HepG2 (cell line): ENCODE measurements around the gene CLIP2. TPM values are rescaled to one million over a fixed set of nuclear protein-coding genes. Genes with fewer than 3 reads are reported as not detected.

Source experiments
- ARID2 ChIP-seq: sonication (generic); formaldehyde crosslinking; IDR thresholded peaks from 2 replicates; pipeline ENCODE4 v1.8.1; 2022; ENCODE audit warnings: mild to moderate bottlenecking, missing genetic modification reagents, borderline replicate concordance
- MEIS2 ChIP-seq: sonication (generic); formaldehyde crosslinking; IDR thresholded peaks from 2 replicates; pipeline ENCODE4 v1.9.0; 2021; ENCODE audit warnings: mild to moderate bottlenecking, missing genetic modification reagents
- MNT ChIP-seq: fragments of 450-650 bp; IDR thresholded peaks from 2 replicates; pipeline ENCODE4 v1.6.1; 2016
- NCOR1 ChIP-seq: fragments of 200-600 bp; sonication (generic); IDR thresholded peaks from 2 replicates; pipeline ENCODE4 v1.7.0; 2017; ENCODE audit warnings: antibody characterized with exemption, low read length, borderline replicate concordance
- SAP130 ChIP-seq: IDR thresholded peaks from 2 replicates; pipeline ENCODE4 v1.6.1; 2016; ENCODE audit warnings: low read depth
- ZBTB42 ChIP-seq: sonication (generic); formaldehyde crosslinking; IDR thresholded peaks from 2 replicates; pipeline ENCODE4 v1.5.0; 2020; ENCODE audit warnings: mild to moderate bottlenecking, missing genetic modification reagents
- ZNF543 ChIP-seq: sonication (generic); formaldehyde crosslinking; IDR thresholded peaks from 2 replicates; pipeline ENCODE4 v1.4.0; 2020; ENCODE audit warnings: mild to moderate bottlenecking, missing genetic modification reagents
- ZNF781 ChIP-seq: sonication (generic); formaldehyde crosslinking; IDR thresholded peaks from 2 replicates; pipeline ENCODE4 v1.5.1; 2020; ENCODE audit warnings: borderline replicate concordance, mild to moderate bottlenecking, missing genetic modification reagents; ENCODE audit errors: not compliant biosample characterization
- polyA plus RNA-seq, 8 experiments: library from polyadenylated mRNA; depleted of rRNA in 3 of 8; stranded (reverse) in 7 of 8; unstranded in 1 of 8; fragments of >200 nt; fragmentation: Illumina TruSeq in 4 of 8; extraction: Trizol in 4 of 8; gene quantifications; 2 replicates each; pipeline versions ENCODE4 v1.2.1 to v1.2.3, GENCODE V29; 2011 to 2016; ENCODE audit warnings: low read depth in 4 of 8, missing spikeins in 1 of 8, mixed read lengths in 1 of 8; ENCODE audit not compliant: insufficient read depth in 1 of 8
- total RNA-seq, 5 experiments: library from RNA; depleted of rRNA; stranded (reverse); fragments of >200 nt; fragmentation: Illumina TruSeq; extraction: Trizol; gene quantifications; 2 replicates each; pipeline ENCODE4 v1.2.3, GENCODE V29; 2016; ENCODE audit warnings: low read depth in 1 of 5
- TF ChIP-seq, protein P1 (sequence below): sonication (generic); formaldehyde crosslinking; IDR thresholded peaks from 2 replicates; pipeline ENCODE4 v1.4.0; 2020; ENCODE audit warnings: missing genetic modification reagents
- TF ChIP-seq, protein P2 (sequence below): sonication (generic); formaldehyde crosslinking; IDR thresholded peaks from 2 replicates; pipeline ENCODE4 v1.4.0; 2020; ENCODE audit warnings: missing genetic modification reagents
- TF ChIP-seq, protein P3 (sequence below): IDR thresholded peaks from 2 replicates; pipeline ENCODE4 v1.6.1; 2016; ENCODE audit warnings: missing genetic modification reagents, missing compliant biosample characterization
- TF ChIP-seq, protein P4 (sequence below): sonication (generic); formaldehyde crosslinking; IDR thresholded peaks from 2 replicates; pipeline ENCODE4 v1.4.0; 2020; ENCODE audit warnings: mild to moderate bottlenecking, missing genetic modification reagents
- TF ChIP-seq, protein P5 (sequence below): sonication (generic); formaldehyde crosslinking; IDR thresholded peaks from 2 replicates; pipeline ENCODE4 v1.5.0; 2020; ENCODE audit warnings: mild to moderate bottlenecking, missing genetic modification reagents

CLIP2 gene
- total and polyA plus RNA-seq, 2 of the 13 experiments (the other 11 are each of a cell fraction or from before 2014, with no cell fraction given): 6.5 to 17.4 TPM

GRCh38 chr7:74262639-74263398, 26.4 kb upstream of the CLIP2 start (continued):
- TF ChIP-seq ZNF543 (CRISPR knock-in tag) (no peak), MEIS2 (CRISPR knock-in tag) (no peak), ARID2 (CRISPR knock-in tag) (no peak), ZBTB42 (CRISPR knock-in tag) (no peak), SAP130 (CRISPR knock-in tag) (peak; percentile 36), MNT (no peak), ZNF781 (no peak), NCOR1 (no peak)
- TF ChIP-seq, protein P1, sequence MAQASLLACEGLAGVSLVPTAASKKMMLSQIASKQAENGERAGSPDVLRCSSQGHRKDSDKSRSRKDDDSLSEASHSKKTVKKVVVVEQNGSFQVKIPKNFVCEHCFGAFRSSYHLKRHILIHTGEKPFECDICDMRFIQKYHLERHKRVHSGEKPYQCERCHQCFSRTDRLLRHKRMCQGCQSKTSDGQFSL (CRISPR knock-in tag): no peak
- TF ChIP-seq, protein P2, sequence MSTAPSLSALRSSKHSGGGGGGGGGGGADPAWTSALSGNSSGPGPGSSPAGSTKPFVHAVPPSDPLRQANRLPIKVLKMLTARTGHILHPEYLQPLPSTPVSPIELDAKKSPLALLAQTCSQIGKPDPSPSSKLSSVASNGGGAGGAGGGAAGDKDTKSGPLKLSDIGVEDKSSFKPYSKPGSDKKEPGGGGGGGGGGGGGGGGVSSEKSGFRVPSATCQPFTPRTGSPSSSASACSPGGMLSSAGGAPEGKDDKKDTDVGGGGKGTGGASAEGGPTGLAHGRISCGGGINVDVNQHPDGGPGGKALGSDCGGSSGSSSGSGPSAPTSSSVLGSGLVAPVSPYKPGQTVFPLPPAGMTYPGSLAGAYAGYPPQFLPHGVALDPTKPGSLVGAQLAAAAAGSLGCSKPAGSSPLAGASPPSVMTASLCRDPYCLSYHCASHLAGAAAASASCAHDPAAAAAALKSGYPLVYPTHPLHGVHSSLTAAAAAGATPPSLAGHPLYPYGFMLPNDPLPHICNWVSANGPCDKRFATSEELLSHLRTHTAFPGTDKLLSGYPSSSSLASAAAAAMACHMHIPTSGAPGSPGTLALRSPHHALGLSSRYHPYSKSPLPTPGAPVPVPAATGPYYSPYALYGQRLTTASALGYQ: 0 out of 2 replicates have a peak, but pooled peaks have one; percentile 25
- TF ChIP-seq, protein P3, sequence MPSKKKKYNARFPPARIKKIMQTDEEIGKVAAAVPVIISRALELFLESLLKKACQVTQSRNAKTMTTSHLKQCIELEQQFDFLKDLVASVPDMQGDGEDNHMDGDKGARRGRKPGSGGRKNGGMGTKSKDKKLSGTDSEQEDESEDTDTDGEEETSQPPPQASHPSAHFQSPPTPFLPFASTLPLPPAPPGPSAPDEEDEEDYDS (CRISPR knock-in tag): no peak
- TF ChIP-seq, protein P4, sequence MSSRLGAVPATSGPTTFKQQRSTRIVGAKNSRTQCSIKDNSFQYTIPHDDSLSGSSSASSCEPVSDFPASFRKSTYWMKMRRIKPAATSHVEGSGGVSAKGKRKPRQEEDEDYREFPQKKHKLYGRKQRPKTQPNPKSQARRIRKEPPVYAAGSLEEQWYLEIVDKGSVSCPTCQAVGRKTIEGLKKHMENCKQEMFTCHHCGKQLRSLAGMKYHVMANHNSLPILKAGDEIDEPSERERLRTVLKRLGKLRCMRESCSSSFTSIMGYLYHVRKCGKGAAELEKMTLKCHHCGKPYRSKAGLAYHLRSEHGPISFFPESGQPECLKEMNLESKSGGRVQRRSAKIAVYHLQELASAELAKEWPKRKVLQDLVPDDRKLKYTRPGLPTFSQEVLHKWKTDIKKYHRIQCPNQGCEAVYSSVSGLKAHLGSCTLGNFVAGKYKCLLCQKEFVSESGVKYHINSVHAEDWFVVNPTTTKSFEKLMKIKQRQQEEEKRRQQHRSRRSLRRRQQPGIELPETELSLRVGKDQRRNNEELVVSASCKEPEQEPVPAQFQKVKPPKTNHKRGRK: no peak
- TF ChIP-seq, protein P5, sequence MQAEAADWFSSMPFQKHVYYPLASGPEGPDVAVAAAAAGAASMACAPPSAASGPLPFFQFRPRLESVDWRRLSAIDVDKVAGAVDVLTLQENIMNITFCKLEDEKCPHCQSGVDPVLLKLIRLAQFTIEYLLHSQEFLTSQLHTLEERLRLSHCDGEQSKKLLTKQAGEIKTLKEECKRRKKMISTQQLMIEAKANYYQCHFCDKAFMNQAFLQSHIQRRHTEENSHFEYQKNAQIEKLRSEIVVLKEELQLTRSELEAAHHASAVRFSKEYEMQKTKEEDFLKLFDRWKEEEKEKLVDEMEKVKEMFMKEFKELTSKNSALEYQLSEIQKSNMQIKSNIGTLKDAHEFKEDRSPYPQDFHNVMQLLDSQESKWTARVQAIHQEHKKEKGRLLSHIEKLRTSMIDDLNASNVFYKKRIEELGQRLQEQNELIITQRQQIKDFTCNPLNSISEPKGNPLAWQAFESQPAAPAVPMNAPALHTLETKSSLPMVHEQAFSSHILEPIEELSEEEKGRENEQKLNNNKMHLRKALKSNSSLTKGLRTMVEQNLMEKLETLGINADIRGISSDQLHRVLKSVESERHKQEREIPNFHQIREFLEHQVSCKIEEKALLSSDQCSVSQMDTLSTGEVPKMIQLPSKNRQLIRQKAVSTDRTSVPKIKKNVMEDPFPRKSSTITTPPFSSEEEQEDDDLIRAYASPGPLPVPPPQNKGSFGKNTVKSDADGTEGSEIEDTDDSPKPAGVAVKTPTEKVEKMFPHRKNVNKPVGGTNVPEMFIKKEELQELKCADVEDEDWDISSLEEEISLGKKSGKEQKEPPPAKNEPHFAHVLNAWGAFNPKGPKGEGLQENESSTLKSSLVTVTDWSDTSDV (CRISPR knock-in tag): no peak
